ENCODE results near the gene TENM4. TPM values are rescaled to one million over a fixed set of nuclear protein-coding genes. Genes with fewer than 3 reads are reported as not detected.

Gene TENM4
- total RNA-seq, 1 donor from 2014 or later: 0.63 TPM

DNA sequence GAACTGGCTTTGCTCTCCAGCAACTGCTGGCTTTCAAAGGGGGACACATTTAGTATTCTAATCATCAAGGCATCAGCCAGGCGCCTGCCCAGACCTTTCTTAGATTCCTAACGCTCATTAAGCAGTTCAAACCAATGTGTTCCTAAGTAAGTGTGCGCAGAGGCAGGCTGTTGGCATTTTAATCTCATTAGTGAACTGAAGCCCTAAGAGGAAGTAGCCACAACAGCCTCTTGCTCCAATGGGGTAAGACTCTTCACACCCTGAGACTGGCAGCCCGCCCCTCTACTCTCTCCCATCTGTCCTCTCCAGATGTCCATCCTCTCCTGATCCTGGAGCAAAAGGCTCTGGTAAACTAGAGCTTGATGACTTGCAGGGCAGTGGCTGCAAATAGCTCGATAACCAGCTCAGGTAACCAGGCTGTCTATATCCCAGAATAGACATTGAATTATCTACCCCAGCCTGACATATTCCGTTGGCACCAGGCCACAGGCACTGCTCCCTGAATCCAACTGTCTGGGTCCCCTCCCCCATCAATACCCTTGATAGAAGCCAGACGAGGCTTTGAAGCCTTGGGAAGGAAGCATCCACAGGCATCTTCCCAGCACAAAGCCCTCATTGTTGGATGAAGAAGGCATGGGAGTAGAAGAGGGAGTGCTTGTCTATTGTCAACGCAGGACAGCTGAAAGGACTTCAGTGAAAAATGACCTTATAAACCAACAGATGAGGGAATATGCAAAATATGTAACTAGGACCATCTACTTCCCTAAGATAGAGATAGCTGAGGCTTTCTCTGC, 321.1 kb downstream of the TENM4 start:
- TF ChIP-seq, protein P1, sequence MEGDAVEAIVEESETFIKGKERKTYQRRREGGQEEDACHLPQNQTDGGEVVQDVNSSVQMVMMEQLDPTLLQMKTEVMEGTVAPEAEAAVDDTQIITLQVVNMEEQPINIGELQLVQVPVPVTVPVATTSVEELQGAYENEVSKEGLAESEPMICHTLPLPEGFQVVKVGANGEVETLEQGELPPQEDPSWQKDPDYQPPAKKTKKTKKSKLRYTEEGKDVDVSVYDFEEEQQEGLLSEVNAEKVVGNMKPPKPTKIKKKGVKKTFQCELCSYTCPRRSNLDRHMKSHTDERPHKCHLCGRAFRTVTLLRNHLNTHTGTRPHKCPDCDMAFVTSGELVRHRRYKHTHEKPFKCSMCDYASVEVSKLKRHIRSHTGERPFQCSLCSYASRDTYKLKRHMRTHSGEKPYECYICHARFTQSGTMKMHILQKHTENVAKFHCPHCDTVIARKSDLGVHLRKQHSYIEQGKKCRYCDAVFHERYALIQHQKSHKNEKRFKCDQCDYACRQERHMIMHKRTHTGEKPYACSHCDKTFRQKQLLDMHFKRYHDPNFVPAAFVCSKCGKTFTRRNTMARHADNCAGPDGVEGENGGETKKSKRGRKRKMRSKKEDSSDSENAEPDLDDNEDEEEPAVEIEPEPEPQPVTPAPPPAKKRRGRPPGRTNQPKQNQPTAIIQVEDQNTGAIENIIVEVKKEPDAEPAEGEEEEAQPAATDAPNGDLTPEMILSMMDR (IDR thresholded peaks at IDR 0.05; ENCODE audit: borderline replicate concordance): no peak
- H3K27me3 ChIP-seq (ENCODE audit: low read depth): no peaks in the 10 kb centered on the region
- no peak overlapping the region for H3K4me3 ChIP-seq
- DNase-seq: no peak
- H3K27ac ChIP-seq (replicated peaks): no peak overlapping the region
- intact Hi-C loops (cut with micrococcal nuclease): no loop called here
- H3K36me3 ChIP-seq: no peaks in the 10 kb centered on the region
- no peaks in the 10 kb centered on the region for H3K4me1 ChIP-seq
- H3K9me3 ChIP-seq (replicated peaks): peaks cover 11% of the 10 kb centered on the region

DNA sequence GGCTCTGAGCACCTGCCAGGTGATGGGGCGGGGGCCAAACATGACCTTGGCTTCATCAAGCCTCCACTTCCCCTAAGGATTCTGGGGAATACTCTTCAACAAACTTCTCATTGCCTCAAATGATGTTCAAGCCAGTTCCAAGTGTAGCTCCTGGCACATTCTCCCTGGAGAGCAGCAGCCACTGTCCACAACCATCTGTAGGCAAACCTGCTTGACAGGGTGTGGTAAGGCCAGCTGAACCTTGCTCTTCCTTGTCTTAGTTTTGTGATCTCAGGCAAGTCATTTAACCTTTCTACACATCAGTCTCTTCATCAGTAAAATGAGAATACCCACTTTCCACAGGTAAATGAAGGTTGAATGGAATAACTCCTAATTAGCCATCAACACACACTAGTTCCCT, 323.3 kb downstream of the TENM4 start:
- Histone ChIP-seq H3K27ac (replicated peaks) (no peak overlapping the region), H3K4me3 (no peak overlapping the region), H3K4me1 (no peaks in the 10 kb centered on the region), H3K27me3 (ENCODE audit: low read depth) (peaks cover 2% of the 10 kb centered on the region), H3K9me3 (replicated peaks) (peaks cover 14% of the 10 kb centered on the region), H3K36me3 (no peaks in the 10 kb centered on the region)
- DNase-seq: no peak
- intact Hi-C loops (cut with micrococcal nuclease): no loop called here
- TF ChIP-seq, protein P1 (IDR thresholded peaks at IDR 0.05; ENCODE audit: borderline replicate concordance): no peak

DNA sequence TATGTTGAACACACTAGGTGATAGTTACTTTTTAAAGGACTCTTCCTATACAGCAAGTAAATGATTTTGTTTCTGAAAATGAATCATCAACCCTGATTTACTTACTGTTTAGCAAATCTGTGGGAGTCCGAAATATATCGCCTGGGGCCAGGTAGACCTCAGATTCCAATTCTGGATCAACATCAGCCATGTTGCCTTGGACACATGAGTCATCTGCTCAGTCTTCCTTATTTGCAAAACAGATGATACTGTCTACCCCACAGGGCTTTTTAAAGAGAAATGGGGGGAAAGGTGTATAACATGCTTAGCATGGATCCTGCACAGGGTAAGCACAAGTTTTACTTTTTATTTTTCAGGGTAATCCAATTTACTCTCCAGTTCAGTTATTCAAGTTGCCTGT, 324.2 kb downstream of the TENM4 start:
- H3K27ac ChIP-seq (replicated peaks): no peak overlapping the region
- H3K27me3 ChIP-seq (ENCODE audit: low read depth): peaks cover 5% of the 10 kb centered on the region
- peaks cover 14% of the 10 kb centered on the region for H3K9me3 ChIP-seq (replicated peaks)
- no peak for DNase-seq
- H3K4me3 ChIP-seq: no peak overlapping the region
- TF ChIP-seq, protein P1 (IDR thresholded peaks at IDR 0.05; ENCODE audit: borderline replicate concordance): no peak
- H3K36me3 ChIP-seq: no peaks in the 10 kb centered on the region
- intact Hi-C loops (cut with micrococcal nuclease): no loop called here
- no peaks in the 10 kb centered on the region for H3K4me1 ChIP-seq

DNA sequence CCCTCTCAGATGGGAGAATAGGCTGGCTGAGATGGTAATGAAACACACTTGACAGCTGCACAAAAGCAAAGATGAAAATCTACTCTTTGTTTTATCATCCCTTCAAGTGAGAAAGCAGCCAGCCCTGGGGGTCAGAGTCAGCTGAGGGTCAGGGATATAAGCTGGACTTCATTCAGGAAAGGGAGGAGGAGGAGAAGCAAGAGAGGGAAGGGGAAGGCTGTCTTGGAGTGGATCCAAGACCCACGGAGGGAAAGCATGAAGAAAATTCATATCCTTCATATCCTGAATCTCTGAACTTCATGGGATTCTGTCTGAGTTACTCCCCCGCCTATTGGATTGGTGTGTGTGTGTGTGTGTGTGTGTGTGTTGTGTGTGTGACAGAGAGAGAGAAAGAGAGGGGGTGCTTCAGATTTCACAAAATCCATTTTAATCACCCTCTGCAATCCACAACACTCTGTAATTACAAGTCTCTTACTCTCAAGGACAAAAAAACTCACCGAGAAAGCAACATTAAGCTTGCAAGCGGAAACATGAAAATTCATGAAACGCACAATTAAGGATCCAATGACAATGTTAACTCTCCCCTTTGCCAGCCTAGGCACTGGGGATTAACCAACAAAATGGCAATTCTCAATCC, 327.7 kb downstream of the TENM4 start:
- intact Hi-C loops (cut with micrococcal nuclease): no loop called here
- DNase-seq: no peak
- no peak overlapping the region for H3K27ac ChIP-seq (replicated peaks)
- no peak overlapping the region for H3K4me3 ChIP-seq
- peaks cover 5% of the 10 kb centered on the region for H3K27me3 ChIP-seq (ENCODE audit: low read depth)
- peaks cover 14% of the 10 kb centered on the region for H3K9me3 ChIP-seq (replicated peaks)
- H3K36me3 ChIP-seq: no peaks in the 10 kb centered on the region
- TF ChIP-seq, protein P1 (IDR thresholded peaks at IDR 0.05; ENCODE audit: borderline replicate concordance): no peak
- H3K4me1 ChIP-seq: no peaks in the 10 kb centered on the region

DNA sequence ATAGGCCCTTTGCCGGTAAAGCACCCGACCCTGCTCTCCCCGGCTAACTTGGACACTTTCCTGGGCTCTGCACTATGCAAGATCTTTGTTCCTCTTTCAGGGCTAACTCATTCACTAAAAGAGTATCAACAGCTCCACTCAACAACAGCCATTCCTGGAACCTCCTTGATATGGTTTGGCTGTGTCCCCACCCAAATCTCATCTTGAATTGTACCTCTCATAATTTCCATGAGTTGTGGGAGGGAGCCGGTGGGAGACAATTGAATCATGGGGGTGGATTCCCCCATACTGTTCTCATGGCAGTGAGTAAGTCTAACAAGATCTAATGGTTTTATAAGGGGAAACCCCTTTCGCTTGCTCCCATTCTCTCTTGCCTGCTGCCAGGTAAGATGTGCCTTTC, 330.0 kb downstream of the TENM4 start:
- no peak overlapping the region for H3K4me3 ChIP-seq
- TF ChIP-seq, protein P1 (IDR thresholded peaks at IDR 0.05; ENCODE audit: borderline replicate concordance): no peak
- DNase-seq: no peak
- no peaks in the 10 kb centered on the region for H3K36me3 ChIP-seq
- peaks cover 14% of the 10 kb centered on the region for H3K27me3 ChIP-seq (ENCODE audit: low read depth)
- no peak overlapping the region for H3K27ac ChIP-seq (replicated peaks)
- no peaks in the 10 kb centered on the region for H3K4me1 ChIP-seq
- intact Hi-C loops (cut with micrococcal nuclease): no loop called here
- peaks cover 14% of the 10 kb centered on the region for H3K9me3 ChIP-seq (replicated peaks)
